Amniotic stem cell (primary cell): Measurements from ENCODE around the gene ABLIM3.
"Not testable (repeated sequence)": the region's sequence is repeated elsewhere in the genome, so short reads cannot be mapped to it uniquely, and the experiment has no call there.

ENCODE experiments used
- DNase-seq: peaks from one replicate; lab custom pipeline; 2025; lab: John Stamatoyannopoulos, UW

ABLIM3 gene

GRCh38 chr5:149257889-149258705, 116.8 kb downstream of the ABLIM3 start:
- peak; percentile 56 for DNase-seq

GRCh38 chr5:149260761-149261160, 119.5 kb downstream of the ABLIM3 start:
- DNase-seq, result no peak

- DNase-seq, result no peak
These were observed 120.0 kb downstream of the ABLIM3 start for GRCh38 chr5:149261246-149261645.

- DNase-seq, result no peak
These were observed 121.0 kb downstream of the ABLIM3 start for GRCh38 chr5:149262315-149262714.

GRCh38 chr5:149264439-149265067, 123.3 kb downstream of the ABLIM3 start:
- no peak for DNase-seq

- DNase-seq, result no peak
These were observed 123.8 kb downstream of the ABLIM3 start for GRCh38 chr5:149265068-149265465.

- peak; percentile 21 for DNase-seq
These were observed 124.3 kb downstream of the ABLIM3 start for GRCh38 chr5:149265597-149265996.

GRCh38 chr5:149267241-149267973, 126.1 kb downstream of the ABLIM3 start:
- DNase-seq, result no peak

- DNase-seq, result peak; percentile 50
These were observed 127.8 kb downstream of the ABLIM3 start for GRCh38 chr5:149268928-149269557.

GRCh38 chr5:149271195-149271715, 130.0 kb downstream of the ABLIM3 start:
- DNase-seq, result no peak

- no peak for DNase-seq
These were observed 130.6 kb downstream of the ABLIM3 start, which contains the start of gene AFAP1L1 for GRCh38 chr5:149271716-149272563. Gene AFAP1L1, plus strand, starts transcription at chr5:149271859. Its CDS starts 110 bp downstream, at chr5:149271969.

GRCh38 chr5:149272781-149273180, 131.5 kb downstream of the ABLIM3 start:
- not testable (repeated sequence) for DNase-seq

- no peak for DNase-seq
These were observed 131.9 kb downstream of the ABLIM3 start for GRCh38 chr5:149273237-149273636.

- DNase-seq, result no peak
These were observed 132.7 kb downstream of the ABLIM3 start for GRCh38 chr5:149273950-149274349.

GRCh38 chr5:149274939-149275338, 133.6 kb downstream of the ABLIM3 start:
- no peak for DNase-seq

- DNase-seq, result no peak
These were observed 136.5 kb downstream of the ABLIM3 start for GRCh38 chr5:149277801-149278200.

GRCh38 chr5:149278451-149279210, 137.3 kb downstream of the ABLIM3 start:
- DNase-seq, result no peak

GRCh38 chr5:149279661-149280060, 138.4 kb downstream of the ABLIM3 start:
- DNase-seq, result no peak

- no peak for DNase-seq
These were observed 138.8 kb downstream of the ABLIM3 start for GRCh38 chr5:149280124-149280523.

GRCh38 chr5:149280802-149281201, 139.5 kb downstream of the ABLIM3 start:
- no peak for DNase-seq
